ENCODE data around the gene C6orf89.
A peak's percentile ranks its signal among the peaks of the same experiment; 100 is the strongest.

The C6orf89 gene

DNA sequence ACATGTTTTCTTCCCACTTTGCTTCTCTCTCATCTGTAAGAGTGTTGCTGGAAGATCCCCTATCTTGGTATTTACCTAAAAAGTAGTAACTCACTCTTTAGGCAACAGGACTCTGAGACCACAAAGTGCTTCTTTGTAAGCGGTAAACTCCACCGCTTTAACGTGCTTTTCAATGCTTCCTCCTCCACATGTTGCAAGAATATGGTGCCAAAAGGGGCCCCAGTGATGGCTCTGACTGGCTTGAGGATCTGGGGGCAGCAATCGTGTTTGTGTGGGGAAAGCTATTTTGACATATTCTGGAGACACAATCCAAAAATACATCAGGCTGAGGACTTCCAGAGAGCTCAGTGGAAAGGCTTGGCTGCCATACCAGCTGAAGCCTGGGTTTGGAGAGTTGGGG is 34.1 kb upstream of the C6orf89 start:
- no peak for DNase-seq (ENCODE audit: low read depth, low spot score)
- peak overlapping the region; percentile 81 for H3K27ac ChIP-seq

DNA sequence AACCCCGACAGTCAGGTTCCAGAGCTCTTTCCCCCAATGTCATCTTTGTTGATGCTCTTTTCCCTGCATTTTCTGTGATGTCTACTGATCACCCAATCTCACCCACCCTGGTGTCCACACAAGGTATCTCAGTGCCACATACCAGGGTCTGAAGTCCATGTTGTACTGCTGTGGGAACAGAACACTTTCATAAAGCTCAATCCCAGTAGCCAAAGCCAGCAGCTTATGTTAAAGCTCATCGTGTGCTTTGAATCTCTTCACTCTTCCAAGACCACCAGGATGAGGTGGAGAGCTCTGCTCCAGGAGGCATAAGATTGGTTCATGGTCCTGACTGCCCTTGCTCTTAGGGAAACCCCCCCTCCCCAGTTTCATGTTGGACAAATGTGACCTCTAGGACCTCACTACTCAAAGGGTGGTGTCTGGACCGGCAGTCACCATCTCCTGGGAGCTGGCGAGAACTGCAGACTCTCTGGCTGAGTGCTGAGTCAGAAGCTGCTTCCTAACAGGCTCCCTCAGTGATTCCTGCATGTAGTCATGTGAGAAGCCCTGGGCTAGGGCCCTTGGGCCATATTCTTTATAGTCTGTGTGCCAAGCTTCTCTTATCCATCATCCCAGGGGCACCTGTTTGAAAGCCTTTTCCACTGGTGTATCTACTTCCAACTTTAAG is 33.1 kb upstream of the C6orf89 start:
- no peak for DNase-seq (ENCODE audit: low read depth, low spot score)
- peak overlapping the region; percentile 81 for H3K27ac ChIP-seq

GRCh38 chr6:36853325-36853724 is 32.4 kb upstream of the C6orf89 start:
- H3K27ac ChIP-seq, result peak overlapping the region; percentile 81
- peak; percentile 58 for DNase-seq (ENCODE audit: low read depth, low spot score)

DNA sequence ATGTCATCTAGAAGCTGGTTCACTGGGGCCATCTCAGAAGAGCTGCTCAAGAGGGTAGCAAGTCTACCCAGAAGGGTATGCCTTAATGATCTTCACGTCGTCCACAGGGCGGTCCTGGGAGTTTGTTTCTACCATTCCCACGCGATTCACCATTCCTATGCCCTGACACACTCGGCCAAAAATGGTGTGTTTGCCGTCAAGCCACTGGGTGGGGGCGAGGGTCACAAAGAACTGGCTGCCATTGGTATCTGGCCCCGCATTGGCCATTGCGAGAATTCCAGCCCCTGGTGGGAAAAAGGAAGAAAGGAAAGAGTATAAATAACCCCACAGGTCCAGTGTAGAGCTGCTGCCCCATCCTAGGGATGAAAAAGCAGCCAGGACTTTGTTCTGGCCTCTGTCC is 30.0 kb upstream of the C6orf89 start:
- no peak overlapping the region for H3K27ac ChIP-seq
- no peak for DNase-seq (ENCODE audit: low read depth, low spot score)

DNA sequence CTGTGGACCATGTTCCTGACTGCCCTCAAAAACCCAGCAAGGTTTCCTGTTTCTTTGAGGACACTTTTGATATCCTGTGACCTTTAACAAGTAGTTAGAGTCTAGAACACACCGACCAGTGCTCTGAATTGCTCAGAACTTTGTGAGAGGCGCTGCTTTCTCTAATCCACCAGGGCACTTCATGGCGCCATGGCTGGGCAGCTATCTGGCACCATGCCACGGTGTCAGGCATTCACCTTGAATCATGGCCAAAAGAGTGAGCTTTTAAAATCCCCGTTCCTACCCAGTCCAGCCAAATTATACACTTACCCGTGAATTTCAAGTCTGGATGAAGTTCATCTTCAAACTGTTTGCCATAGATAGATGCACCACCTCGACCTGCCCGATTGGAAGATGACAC is 29.5 kb upstream of the C6orf89 start:
- no peak for DNase-seq (ENCODE audit: low read depth, low spot score)
- H3K27ac ChIP-seq, result no peak overlapping the region

- H3K27ac ChIP-seq, result no peak overlapping the region
- no peak for DNase-seq (ENCODE audit: low read depth, low spot score)
These were observed 28.4 kb upstream of the C6orf89 start for GRCh38 chr6:36857325-36857724.

GRCh38 chr6:36858407-36858981 is 27.3 kb upstream of the C6orf89 start:
- DNase-seq (ENCODE audit: low read depth, low spot score), result no peak
- H3K27ac ChIP-seq, result no peak overlapping the region

GRCh38 chr6:36860126-36860525 is 25.6 kb upstream of the C6orf89 start:
- no peak for DNase-seq (ENCODE audit: low read depth, low spot score)
- H3K27ac ChIP-seq, result no peak overlapping the region

GRCh38 chr6:36862164-36862847 is 23.4 kb upstream of the C6orf89 start:
- peak; percentile 85 for DNase-seq (ENCODE audit: low read depth, low spot score)
- H3K27ac ChIP-seq, result peak overlapping the region; percentile 68

DNA sequence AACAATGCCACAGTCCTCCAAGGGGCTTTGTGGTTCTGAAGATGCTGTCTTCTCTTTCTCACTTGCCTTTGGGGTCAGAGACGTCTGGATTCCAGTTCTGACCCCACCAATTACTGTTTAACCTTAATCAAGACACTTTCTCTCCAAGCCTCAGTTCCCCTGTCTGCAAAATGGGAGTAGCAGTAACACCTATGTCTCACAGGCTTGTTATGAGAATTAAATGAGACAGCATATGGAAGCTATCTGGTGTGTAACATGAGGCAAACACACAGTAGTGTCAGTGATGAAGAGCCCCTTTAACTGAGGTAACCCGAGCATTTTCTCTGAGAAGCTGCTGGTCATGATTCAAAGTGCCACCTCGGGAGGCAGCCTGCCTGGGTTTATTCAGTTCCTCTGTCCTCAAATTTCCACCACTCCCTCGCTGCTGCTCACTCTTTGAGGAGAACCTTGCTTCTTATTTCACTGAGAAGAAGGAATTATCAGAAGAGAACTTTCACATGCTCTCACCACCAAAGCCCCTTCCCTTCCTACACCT is 22.8 kb upstream of the C6orf89 start:
- H3K27ac ChIP-seq, result peak overlapping the region; percentile 68

GRCh38 chr6:36863670-36864540 is 21.8 kb upstream of the C6orf89 start:
- DNase-seq (ENCODE audit: low read depth, low spot score), result no peak
- H3K27ac ChIP-seq, result no peak overlapping the region

More for the DNA sequence above, 22.8 kb upstream of the C6orf89 start:
- DNase-seq (ENCODE audit: low read depth, low spot score), result no peak

DNA sequence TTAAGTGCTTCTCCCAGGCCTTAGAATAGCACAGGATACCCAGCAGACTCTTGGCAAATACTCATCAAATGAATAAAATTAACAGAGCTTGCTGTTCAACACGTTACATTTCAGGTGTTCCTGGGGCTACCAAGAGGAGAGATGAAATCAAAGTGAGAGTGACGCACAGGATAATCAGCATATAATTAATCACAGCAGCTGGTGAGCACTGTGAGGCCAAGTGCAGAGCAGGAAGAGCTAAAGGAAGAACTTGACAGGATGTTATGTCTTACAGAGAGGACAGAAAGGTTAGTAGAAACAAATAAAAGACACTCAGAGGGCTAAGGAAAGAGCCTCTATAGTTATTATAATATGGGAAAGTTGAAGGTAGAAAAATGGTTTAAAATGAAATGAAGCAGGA is 19.9 kb upstream of the C6orf89 start:
- no peak overlapping the region for H3K27ac ChIP-seq
- no peak for DNase-seq (ENCODE audit: low read depth, low spot score)

DNA sequence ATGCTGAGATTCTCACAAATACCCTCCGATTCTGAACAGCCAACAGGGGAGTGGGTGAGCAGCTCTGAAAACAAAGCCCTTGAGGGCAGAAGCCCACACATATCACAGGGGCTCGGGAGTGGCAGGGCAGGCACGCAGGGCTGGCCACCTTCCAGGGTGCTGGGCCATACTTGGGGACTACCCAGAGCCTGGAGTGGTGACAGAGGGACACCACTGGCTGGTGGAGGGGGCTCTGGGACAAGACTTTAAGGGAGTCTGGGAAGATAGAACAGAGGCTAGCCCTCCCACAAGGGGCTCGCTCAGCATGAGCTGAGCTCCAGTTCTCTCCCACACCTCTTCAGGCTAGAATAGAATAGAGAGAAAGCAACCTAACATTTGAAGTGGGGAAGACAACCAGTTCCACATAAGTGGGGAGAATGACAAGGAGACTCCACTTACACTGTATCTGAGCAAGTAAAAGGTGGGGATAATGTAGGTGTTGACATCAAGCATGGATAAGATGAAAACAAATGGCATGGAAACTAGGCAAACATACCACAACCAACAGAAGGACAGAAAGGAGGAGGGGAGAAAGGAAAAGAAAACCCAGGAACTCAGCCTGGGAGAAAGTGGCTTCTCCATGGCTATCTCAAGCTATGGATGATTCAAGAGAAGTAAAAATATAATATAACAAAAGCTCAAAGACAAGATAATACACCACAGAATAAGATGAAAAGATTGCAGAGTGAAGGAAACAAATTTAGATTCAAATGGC is 18.1 kb upstream of the C6orf89 start:
- no peak for DNase-seq (ENCODE audit: low read depth, low spot score)
- H3K27ac ChIP-seq, result no peak overlapping the region

DNA sequence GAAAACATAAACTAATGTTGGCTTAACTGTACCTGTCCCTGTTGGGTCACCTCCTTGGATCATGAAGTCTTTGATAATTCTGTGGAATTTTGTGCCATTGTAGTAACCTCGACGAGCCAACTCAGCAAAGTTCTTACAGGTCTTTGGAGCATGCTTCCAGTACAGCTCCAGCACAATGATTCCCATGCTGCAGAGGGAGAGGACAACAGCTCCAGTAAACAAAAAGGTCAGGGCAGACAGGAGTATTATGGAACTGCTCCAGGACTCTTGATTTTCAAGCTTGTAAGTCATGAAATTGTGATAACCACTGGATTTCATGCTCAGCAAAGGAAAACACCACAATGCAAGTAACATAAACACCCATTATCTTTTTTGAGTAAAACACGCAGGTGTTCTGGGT is 14.1 kb upstream of the C6orf89 start:
- no peak overlapping the region for H3K27ac ChIP-seq
- no peak for DNase-seq (ENCODE audit: low read depth, low spot score)

GRCh38 chr6:36873115-36873514 is 12.6 kb upstream of the C6orf89 start:
- H3K27ac ChIP-seq, result peak overlapping the region; percentile 81
- DNase-seq (ENCODE audit: low read depth, low spot score), result no peak

DNA sequence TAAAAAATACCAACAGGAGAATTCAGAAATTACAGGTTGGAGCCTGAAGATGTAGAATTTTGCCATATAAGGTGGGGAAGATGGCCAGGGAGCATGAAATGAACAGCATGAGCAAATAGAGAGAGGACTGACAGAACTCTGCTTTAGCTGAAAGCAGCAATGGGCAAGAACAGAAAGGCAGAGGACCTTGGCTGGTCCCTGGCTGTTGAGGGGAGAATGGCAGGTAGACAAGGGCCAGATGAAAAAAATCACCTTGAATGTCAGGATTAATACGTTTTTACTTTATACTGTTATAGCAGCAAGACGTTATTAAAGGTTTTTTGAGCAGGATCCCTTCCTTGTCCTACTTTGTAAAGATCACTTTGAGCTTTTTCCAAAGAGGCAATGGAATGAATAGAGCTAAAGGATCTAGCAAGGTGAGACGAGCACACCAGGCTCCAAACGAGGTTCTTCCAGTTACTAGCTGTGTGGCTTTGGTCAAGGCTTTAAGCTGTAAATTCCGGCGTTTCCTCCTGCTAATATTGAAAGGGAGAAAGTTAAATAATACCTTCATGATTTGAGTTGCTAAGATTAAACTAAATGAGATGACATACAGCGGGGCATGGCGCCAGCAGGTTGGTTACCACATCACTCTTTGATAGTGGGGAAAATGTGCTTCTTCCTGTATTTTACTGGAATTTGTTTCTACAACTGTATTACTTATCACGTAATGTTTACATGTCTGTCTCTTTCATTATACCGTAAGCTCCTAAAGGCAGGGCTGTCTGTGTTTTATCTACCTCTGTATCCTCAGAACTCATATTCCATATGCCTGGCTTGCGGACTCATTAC is 11.9 kb upstream of the C6orf89 start:
- peak overlapping the region; percentile 81 for H3K27ac ChIP-seq
- DNase-seq (ENCODE audit: low read depth, low spot score), result no peak

DNA sequence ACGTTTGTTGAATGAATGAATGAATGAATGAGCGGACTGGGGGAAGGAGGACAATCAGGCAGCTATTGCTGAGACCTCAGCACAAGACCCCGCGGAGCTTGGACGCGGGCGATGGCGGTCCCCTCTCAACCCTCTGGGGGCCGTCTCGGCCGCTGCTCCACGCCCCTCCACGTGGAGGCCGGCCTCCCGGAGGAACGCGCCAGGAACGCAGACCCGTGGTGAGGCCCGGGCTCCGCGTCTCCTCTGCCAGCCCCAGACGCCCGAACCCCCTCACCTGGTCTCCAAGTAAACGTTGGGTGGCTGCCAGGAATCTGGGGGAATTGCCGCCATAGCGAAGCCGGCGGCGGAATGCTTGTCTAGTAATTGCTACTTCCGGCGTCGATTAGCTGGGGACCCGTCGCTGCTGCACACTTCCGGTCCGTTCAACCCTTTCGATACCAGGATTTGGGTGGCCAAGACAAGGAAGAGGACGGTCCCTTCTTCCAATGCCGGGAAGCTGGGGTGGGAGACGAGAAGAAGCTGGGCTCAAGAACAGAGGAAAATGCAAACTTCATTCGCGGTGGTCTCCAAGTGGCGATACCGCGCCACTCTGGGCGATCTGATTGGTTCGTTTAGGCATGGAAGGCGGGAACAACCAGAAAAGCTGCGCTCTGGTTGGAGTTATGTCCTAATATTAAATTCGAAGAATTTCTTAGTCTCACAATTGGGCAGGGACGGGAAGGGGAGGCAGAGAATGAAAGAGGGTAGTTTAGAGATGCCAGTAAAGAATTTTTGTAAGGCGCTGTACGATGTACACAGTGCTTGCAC is 11.1 kb upstream of the C6orf89 start, which contains the start of gene PPIL1:
TSS of gene PPIL1 (minus strand) at position 361 of the 807 bp plus-strand sequence. CDS start at position 330, 31 bp downstream.
- peak within 1 kb of the TSS; percentile 81 for H3K27ac ChIP-seq
- DNase-seq (ENCODE audit: low read depth, low spot score), result peak; percentile 37

GRCh38 chr6:36875250-36875633 is 10.5 kb upstream of the C6orf89 start:
- peak overlapping the region; percentile 81 for H3K27ac ChIP-seq
- no peak for DNase-seq (ENCODE audit: low read depth, low spot score)
